Endothelial cell (in vitro differentiated cells): ENCODE results near the gene APPL2. TPM values are rescaled to one million over a fixed set of nuclear protein-coding genes. Genes with fewer than 3 reads are reported as not detected.
"Not testable (repeated sequence)": the region's sequence is repeated elsewhere in the genome, so short reads cannot be mapped to it uniquely, and the experiment has no call there.

Source experiments
- DNase-seq: peaks from one replicate; pipeline ENCODE4 v3.0.0; 2021; ENCODE audit warnings: low spot score
- H3K27ac Mint-ChIP-seq: one replicate; pipeline ENCODE4 v1.8.0; 2021; ENCODE audit warnings: mixed read lengths, inconsistent platforms; ENCODE audit not compliant: unreplicated experiment
- H3K27me3 Mint-ChIP-seq: one replicate; pipeline ENCODE4 v1.8.0; 2021; ENCODE audit warnings: mild to moderate bottlenecking, moderate library complexity, mixed read lengths, inconsistent platforms; ENCODE audit not compliant: unreplicated experiment
- H3K36me3 Mint-ChIP-seq: one replicate; pipeline ENCODE4 v1.8.0; 2021; ENCODE audit warnings: mild to moderate bottlenecking, low read depth, mixed read lengths, inconsistent platforms; ENCODE audit not compliant: unreplicated experiment
- H3K4me1 Mint-ChIP-seq: one replicate; pipeline ENCODE4 v1.8.0; 2021; ENCODE audit warnings: mild to moderate bottlenecking, mixed read lengths, inconsistent platforms; ENCODE audit not compliant: unreplicated experiment
- H3K4me3 Mint-ChIP-seq: one replicate; pipeline ENCODE4 v1.8.0; 2021; ENCODE audit warnings: mild to moderate bottlenecking, mixed read lengths, inconsistent platforms; ENCODE audit not compliant: unreplicated experiment
- H3K9me3 Mint-ChIP-seq: one replicate; pipeline ENCODE4 v1.8.0; 2021; ENCODE audit warnings: mixed read lengths, inconsistent platforms; ENCODE audit not compliant: unreplicated experiment
- CTCF ChIP-seq: fragments of 200-600 bp; sonication (generic); IDR thresholded peaks from one replicate; pipeline ENCODE4 v1.5.0; 2021; ENCODE audit warnings: antibody characterized with exemption; ENCODE audit not compliant: unreplicated experiment
- total RNA-seq: library from RNA; stranded (reverse); fragmentation: NEBNext Ultra II Directional; extraction: Animal tissue kit (Norgen Biotek cat#: 25700); gene quantifications from one replicate; pipeline ENCODE4 v1.2.1, GENCODE V29; 2021; ENCODE audit not compliant: unreplicated experiment

Gene APPL2
- total RNA-seq, 1 donor from 2014 or later: 44.7 TPM

- no peak overlapping the region for H3K4me3 Mint-ChIP-seq
- TF ChIP-seq CTCF: no peak
- H3K27me3 Mint-ChIP-seq: peaks cover 3% of the 10 kb centered on the region
- H3K36me3 Mint-ChIP-seq: no peaks in the 10 kb centered on the region
- peaks cover 4% of the 10 kb centered on the region for H3K4me1 Mint-ChIP-seq
- DNase-seq: no peak
- H3K27ac Mint-ChIP-seq: no peak overlapping the region
- no peaks in the 10 kb centered on the region for H3K9me3 Mint-ChIP-seq
Observed at GRCh38 chr12:105256921-105257320, 20.9 kb upstream of the APPL2 start.

- DNase-seq, H3K4me3 Mint-ChIP-seq, H3K36me3 Mint-ChIP-seq, H3K27ac Mint-ChIP-seq, H3K4me1 Mint-ChIP-seq, H3K9me3 Mint-ChIP-seq, H3K27me3 Mint-ChIP-seq: not testable (repeated sequence)
Observed at GRCh38 chr12:105256431-105256830, 20.5 kb upstream of the APPL2 start.

- no peak for TF ChIP-seq CTCF
- Mint-ChIP-seq H3K36me3 (no peaks in the 10 kb centered on the region), H3K9me3 (no peaks in the 10 kb centered on the region), H3K4me1 (peaks cover 4% of the 10 kb centered on the region), H3K27ac (no peak overlapping the region), H3K4me3 (no peak overlapping the region), H3K27me3 (peaks cover 3% of the 10 kb centered on the region)
- no peak for DNase-seq
Observed at GRCh38 chr12:105256011-105256410, 20.0 kb upstream of the APPL2 start.

- H3K9me3 Mint-ChIP-seq: no peaks in the 10 kb centered on the region
- no peak for DNase-seq
- H3K4me1 Mint-ChIP-seq: peaks cover 4% of the 10 kb centered on the region
- no peak overlapping the region for H3K4me3 Mint-ChIP-seq
- H3K27me3 Mint-ChIP-seq: peaks cover 3% of the 10 kb centered on the region
- TF ChIP-seq CTCF: no peak
- H3K27ac Mint-ChIP-seq: no peak overlapping the region
- no peaks in the 10 kb centered on the region for H3K36me3 Mint-ChIP-seq
Observed at GRCh38 chr12:105253866-105254513, 18.0 kb upstream of the APPL2 start.

- DNase-seq: no peak
- no peak overlapping the region for H3K4me3 Mint-ChIP-seq
- no peaks in the 10 kb centered on the region for H3K36me3 Mint-ChIP-seq
- H3K27me3 Mint-ChIP-seq: peaks cover 3% of the 10 kb centered on the region
- H3K4me1 Mint-ChIP-seq: peaks cover 4% of the 10 kb centered on the region
- TF ChIP-seq CTCF: no peak
- no peak overlapping the region for H3K27ac Mint-ChIP-seq
- no peaks in the 10 kb centered on the region for H3K9me3 Mint-ChIP-seq
Observed at GRCh38 chr12:105252901-105253300, 16.9 kb upstream of the APPL2 start.

- not testable (repeated sequence) for H3K36me3 Mint-ChIP-seq, H3K4me1 Mint-ChIP-seq, H3K27me3 Mint-ChIP-seq, DNase-seq, H3K27ac Mint-ChIP-seq
- Mint-ChIP-seq H3K9me3 (peaks cover 13% of the 10 kb centered on the region), H3K4me3 (peak overlapping the region; percentile 51)
Observed at GRCh38 chr12:105245776-105246427, 9.9 kb upstream of the APPL2 start.
